GM21717 (cell line): Measurements from ENCODE around the gene C3.
"Not testable (repeated sequence)": the region's sequence is repeated elsewhere in the genome, so short reads cannot be mapped to it uniquely, and the experiment has no call there.

Source experiments
- ATAC-seq: cut with Tn5 transposase; IDR thresholded peaks from one replicate; pipeline ENCODE4 v1.9.1; 2021; ENCODE audit warnings: mild to moderate bottlenecking, moderate library complexity; ENCODE audit not compliant: unreplicated experiment

The C3 gene

DNA sequence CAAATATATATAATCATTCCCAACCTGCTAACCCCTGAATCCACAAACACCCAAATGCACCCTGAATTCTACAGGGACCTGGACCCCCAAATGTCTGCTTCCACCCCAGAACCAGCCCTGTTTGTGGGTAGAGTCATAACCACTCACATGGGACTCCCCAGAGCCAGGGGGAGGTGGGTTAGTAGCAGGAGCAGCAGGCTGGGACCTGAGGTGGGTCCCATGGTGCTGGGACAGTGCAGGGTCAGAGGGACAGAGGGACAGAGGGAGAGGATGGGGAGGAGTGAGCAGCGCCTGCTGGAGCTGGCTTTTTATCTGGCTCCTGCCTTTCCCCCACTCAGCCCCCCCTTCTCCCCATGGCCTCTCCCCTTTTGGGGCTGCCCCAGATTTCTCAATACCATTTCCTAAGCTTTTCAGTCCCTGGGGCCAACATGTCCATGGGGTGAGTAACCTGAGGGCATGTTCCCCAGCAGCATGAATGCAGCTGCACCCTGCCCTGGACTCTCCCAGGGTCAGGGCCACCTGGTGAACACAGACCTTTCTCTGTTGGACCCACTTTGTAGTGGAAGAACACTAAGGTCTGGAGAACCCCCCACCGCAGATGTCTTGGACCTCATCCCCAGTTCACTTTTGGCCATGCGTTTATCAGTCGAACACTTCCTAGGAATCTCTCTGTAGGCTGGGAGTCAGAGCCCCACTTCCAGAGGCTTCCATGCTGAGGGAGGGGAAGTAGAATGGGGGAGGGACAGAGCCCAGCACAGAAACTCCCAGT, at the start of gene C3:
TSS of gene C3 (minus strand) at position 282 of the 769 bp plus-strand sequence. CDS start at position 221, 61 bp downstream.
- ATAC-seq, result no peak

GRCh38 chr19:6769006-6769619, 48.7 kb upstream of the C3 start:
- ATAC-seq, result no peak

DNA sequence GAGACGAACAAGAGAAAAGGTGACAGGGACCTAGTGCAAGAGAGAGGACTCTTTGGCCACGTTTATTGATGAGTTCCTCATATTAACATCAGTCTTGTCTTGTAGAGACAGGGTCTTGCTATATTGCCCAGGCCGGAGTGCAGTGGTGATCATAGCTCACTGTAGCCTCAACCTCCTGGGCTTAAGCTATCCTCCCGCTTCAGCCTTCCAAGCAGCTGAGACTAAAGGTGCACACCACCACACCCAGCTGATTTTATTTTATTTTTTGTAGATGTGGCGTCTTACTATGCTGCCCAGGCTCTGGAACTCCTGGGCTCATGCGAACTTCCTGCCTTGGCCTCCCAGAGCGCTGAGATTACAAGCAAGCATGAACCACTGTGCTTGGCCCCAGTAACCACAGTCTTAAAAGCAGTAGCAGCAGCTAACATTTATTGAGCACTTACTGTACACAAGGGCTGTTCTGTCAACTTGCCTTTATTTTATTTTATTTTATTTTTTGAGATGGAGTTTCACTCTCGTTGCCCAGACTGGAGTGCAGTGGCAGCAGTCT, 47.9 kb upstream of the C3 start:
- ATAC-seq, result no peak

DNA sequence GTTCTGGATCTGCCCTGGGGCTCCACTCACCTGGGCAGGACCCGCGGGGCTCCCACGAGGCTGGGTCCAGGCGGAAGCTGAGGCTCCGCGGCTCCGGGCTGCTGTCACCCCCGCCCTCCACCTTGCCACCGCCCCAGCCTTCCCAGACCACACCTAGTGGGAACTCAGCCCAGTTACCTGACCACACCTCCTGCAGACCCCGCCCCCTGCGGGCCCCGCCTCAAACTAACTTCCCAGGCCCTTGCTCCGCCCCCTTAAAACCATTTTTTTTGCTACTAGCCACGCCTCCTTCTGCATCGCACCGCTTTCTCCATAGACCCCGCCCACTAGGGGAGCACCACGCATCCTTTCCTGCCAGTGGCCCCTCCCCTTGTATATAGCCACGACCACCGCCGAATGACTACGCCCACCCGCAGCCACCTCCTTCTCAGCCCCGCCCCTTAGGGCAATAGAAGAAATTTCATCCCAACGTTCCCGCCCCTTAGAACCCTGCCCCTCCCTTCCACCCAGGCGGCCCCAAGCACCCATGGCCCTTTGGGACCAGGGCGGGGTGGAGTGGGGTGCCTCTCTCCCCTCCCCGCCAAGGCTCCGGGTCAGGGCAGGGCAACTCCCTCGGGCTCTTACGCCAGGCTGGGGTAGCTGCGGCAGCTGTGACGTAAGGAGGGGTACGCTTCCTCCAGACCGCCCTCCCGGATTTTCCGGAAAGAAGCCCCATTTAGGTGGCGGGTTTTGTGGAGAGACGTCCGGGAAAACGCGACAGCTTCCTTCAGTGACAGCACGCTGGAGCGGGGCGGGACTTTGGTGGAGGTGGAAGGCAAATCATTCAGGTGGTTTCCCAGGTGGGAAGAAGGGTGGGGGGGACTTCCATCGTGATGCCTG, 47.1 kb upstream of the C3 start, which contains the start of gene SH2D3A:
TSS of gene SH2D3A (minus strand) at position 79 of the 879 bp plus-strand sequence. CDS start 3,687 bp downstream, outside the sequence.
- ATAC-seq, result peak; percentile 42

DNA sequence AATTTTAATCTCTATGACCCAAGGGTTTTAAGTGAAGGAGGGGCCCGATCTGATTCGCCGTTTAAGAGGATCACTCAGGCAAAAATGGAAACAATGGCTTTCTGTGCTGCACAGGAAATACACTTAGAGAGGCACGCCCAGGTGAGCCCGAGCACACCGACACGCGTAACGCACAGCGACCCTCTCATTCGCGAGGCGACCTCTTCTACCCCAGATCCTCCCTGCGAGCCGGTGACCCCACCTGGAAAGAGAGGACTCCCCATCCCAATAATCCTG, 46.6 kb upstream of the C3 start:
- ATAC-seq, result peak; percentile 20

- ATAC-seq, result peak; percentile 3
These were observed 46.1 kb upstream of the C3 start for GRCh38 chr19:6766357-6767080.

DNA sequence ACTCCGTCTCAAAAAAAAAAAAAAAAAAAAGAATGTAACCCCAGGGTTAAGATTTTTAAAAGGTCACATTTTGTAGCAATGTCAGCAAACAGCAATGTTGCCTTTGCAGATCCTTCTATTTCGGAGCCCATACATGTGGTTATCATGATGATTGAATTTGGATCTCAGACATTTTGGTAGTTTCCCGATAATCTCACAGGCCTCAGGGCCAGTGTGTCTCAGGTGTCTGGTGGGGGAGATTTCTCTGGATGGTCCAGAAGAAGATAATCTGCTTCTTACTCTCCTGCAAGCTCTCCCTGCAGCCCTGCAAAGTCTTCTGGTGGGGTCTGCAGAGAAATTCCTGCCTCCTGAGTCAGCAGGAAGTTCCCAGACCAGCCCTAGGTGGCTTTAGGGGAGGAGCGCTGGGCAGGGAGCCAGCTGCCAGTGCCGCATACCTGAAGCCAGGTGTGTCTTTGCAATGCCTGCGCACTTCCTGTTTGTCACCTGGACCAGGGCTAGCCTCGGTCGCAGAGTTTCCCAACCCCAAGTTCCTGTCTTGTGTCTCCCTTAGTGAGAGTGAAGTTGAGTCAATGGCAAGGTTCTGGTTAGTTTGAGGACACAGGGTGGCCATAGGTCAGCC, 45.4 kb upstream of the C3 start:
- no peak for ATAC-seq

GRCh38 chr19:6762253-6762797, 41.9 kb upstream of the C3 start:
- not testable (repeated sequence) for ATAC-seq

GRCh38 chr19:6761053-6761676, 40.7 kb upstream of the C3 start:
- no peak for ATAC-seq

GRCh38 chr19:6760606-6761005, 40.2 kb upstream of the C3 start:
- ATAC-seq, result no peak

- no peak for ATAC-seq
These were observed 34.4 kb upstream of the C3 start for GRCh38 chr19:6754653-6755463.

DNA sequence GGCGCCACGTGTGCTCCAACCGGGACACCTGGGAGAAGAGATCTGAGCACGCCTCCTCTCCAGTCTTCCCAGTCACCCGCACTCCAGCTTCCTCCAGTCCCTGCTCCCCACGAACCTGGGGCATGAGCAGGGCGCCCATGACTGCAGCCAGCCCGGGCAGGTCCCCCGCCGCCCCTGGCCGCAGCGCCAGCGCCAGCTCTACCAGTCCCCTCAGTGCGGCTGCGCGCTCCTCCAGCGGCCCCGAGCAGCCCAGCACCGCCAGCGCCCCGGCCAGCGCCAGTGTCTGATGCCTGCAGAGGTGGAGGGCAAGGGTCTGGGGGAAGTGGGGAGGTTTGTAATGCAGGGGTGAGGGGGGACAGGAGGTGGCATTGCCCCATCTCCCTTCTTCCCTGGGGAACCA, 33.7 kb upstream of the C3 start:
- no peak for ATAC-seq

GRCh38 chr19:6753178-6754031, 33.0 kb upstream of the C3 start:
- ATAC-seq, result peak; percentile 57

- no peak for ATAC-seq
These were observed 32.1 kb upstream of the C3 start for GRCh38 chr19:6752256-6753177.

DNA sequence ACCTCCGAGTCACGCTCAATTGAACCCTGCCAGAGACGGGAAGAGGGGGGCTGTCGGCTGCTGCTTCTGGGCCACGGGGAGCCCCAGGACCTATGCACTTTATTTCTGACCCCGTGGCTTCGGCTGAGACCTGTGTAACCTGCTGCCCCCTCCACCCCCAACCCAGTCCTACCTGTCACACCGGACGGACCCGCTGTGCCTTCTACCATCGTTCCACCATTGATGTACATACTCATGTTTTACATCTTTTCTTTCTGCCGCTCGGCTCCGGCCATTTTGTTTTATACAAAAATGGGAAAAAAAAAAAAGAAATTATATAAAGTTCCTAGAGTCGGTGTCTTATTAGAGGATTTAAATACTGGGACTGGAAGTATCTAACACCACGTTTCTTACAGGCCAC, 30.7 kb upstream of the C3 start:
- no peak for ATAC-seq

DNA sequence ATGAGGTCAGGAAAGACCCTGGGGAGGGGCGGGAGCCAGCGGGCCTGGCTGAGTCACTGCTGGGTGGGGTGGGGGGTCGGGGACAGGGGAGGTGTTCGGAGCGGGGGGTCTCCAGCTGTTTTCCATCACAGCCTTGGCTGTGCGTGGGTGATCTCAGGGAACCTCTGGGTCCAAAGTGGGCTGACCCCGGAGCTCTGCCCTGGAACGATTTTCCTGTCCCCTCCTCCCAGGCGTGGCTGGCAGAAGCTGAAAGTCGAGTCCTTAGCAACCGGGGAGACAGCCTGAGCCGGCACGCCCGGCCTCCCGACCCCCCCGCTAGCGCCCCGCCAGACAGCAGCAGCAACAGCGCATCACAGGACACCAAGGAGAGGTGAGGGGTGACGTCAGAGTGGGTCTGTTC, 29.6 kb upstream of the C3 start:
- ATAC-seq, result no peak

DNA sequence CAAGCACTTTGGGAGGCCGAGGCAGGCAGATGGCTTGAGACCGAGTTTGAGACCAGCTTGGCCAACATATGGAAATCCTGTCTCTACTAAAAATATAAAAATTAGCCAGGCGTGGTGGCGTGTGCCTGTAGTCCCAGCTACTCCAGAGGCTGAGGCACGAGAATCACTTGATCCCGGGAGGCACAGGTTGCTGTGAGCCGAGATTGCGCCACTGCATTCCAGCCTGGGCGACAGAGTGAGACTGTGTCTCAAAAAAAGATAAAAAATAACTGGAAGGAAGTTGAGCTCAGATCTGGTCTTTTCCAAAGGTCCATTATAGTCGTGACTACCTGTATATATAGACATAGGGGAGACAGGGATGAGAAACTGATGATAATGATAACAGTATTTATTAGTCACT, 28.1 kb upstream of the C3 start:
- ATAC-seq, result not testable (repeated sequence)
